ENCODE data around the gene PRXL2C. TPM values are rescaled to one million over a fixed set of nuclear protein-coding genes. Genes with fewer than 3 reads are reported as not detected.

Gene PRXL2C
- total RNA-seq, 2 experiments from 2014 or later: not detected

- no peaks in the 10 kb centered on the region for H3K4me1 ChIP-seq (ENCODE audit: insufficient read depth, low read length, poor library complexity, severe bottlenecking)
- H2AFZ ChIP-seq (ENCODE audit: low read length): no peak overlapping the region
- ChIA-PET CTCF (ENCODE audit: unreplicated experiment) (no interaction called here), POLR2A (interaction anchor here (0.7 kb wide), 2 partner anchors 71 to 1242 kb away, joined by 5 read pairs; no protein-coding TSS in a partner anchor)
- no peaks in the 10 kb centered on the region for H3K9me3 ChIP-seq (ENCODE audit: low read length)
- no peak overlapping the region for H3K27ac ChIP-seq (ENCODE audit: low read depth, low read length, poor library complexity, severe bottlenecking)
- no peak overlapping the region for H3K4me2 ChIP-seq (ENCODE audit: low read length)
- no peaks in the 10 kb centered on the region for H4K20me1 ChIP-seq (ENCODE audit: insufficient read depth, low read length)
- no peaks in the 10 kb centered on the region for H3K9me2 ChIP-seq (ENCODE audit: insufficient read depth, low read length)
- no peak overlapping the region for H3K4me3 ChIP-seq (ENCODE audit: low read depth, low read length, poor library complexity, severe bottlenecking)
- no peaks in the 10 kb centered on the region for H3K79me2 ChIP-seq (ENCODE audit: insufficient read depth, low read depth, low read length)
- no peak for TF ChIP-seq EZH2phosphoT487 (IDR thresholded peaks at IDR 0.05; ENCODE audit: borderline replicate concordance, low read depth, low read length)
- no TSS peak for BruUV-seq (replicated peaks)
- intact Hi-C loops (cut with micrococcal nuclease; ENCODE audit: unreplicated experiment): no loop called here
- H3K36me3 ChIP-seq (ENCODE audit: insufficient read depth, low read length): no peaks in the 10 kb centered on the region
- no peak for DNase-seq (ENCODE audit: low spot score)
Observed at GRCh38 chr9:96644137-96644536, 11.0 kb downstream of the PRXL2C start.

DNA sequence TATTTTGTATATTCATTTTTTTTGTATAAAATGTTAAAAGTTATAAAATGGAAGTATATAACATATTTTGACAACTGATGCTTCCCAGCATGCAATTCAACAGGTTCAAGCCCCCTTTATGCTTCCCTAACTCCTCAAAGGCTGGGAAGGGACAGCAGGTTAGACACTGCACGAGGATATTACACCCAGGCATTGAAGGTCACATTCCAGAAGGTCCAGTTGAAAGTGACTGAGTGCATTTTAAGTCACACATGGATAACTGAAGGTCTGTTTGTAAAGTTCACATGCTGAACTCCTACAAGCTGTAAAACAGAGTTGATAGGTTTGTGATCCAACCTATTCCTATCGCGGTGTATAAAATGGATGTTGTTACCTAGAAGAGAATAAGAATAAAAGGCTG is 13.6 kb downstream of the PRXL2C start:
- H3K9me3 ChIP-seq (ENCODE audit: low read length): no peaks in the 10 kb centered on the region
- no peaks in the 10 kb centered on the region for H3K36me3 ChIP-seq (ENCODE audit: insufficient read depth, low read length)
- POLR2A ChIA-PET: no interaction called here
- no peaks in the 10 kb centered on the region for H4K20me1 ChIP-seq (ENCODE audit: insufficient read depth, low read length)
- intact Hi-C loops (cut with micrococcal nuclease; ENCODE audit: unreplicated experiment): no loop called here
- DNase-seq (ENCODE audit: low spot score): no peak
- no peak overlapping the region for H2AFZ ChIP-seq (ENCODE audit: low read length)
- no TSS peak for BruUV-seq (replicated peaks)
- no peaks in the 10 kb centered on the region for H3K79me2 ChIP-seq (ENCODE audit: insufficient read depth, low read depth, low read length)
- H3K4me2 ChIP-seq (ENCODE audit: low read length): no peak overlapping the region
- H3K27ac ChIP-seq (ENCODE audit: low read depth, low read length, poor library complexity, severe bottlenecking): no peak overlapping the region
- CTCF ChIA-PET (ENCODE audit: unreplicated experiment): no interaction called here
- TF ChIP-seq, protein P1, sequence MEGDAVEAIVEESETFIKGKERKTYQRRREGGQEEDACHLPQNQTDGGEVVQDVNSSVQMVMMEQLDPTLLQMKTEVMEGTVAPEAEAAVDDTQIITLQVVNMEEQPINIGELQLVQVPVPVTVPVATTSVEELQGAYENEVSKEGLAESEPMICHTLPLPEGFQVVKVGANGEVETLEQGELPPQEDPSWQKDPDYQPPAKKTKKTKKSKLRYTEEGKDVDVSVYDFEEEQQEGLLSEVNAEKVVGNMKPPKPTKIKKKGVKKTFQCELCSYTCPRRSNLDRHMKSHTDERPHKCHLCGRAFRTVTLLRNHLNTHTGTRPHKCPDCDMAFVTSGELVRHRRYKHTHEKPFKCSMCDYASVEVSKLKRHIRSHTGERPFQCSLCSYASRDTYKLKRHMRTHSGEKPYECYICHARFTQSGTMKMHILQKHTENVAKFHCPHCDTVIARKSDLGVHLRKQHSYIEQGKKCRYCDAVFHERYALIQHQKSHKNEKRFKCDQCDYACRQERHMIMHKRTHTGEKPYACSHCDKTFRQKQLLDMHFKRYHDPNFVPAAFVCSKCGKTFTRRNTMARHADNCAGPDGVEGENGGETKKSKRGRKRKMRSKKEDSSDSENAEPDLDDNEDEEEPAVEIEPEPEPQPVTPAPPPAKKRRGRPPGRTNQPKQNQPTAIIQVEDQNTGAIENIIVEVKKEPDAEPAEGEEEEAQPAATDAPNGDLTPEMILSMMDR (conservative IDR thresholded peaks at IDR 0.05; ENCODE audit: low read length): no peak
- TF ChIP-seq EZH2phosphoT487 (IDR thresholded peaks at IDR 0.05; ENCODE audit: borderline replicate concordance, low read depth, low read length): no peak
- H3K4me1 ChIP-seq (ENCODE audit: insufficient read depth, low read length, poor library complexity, severe bottlenecking): no peaks in the 10 kb centered on the region
- H3K9me2 ChIP-seq (ENCODE audit: insufficient read depth, low read length): no peaks in the 10 kb centered on the region
- H3K4me3 ChIP-seq (ENCODE audit: low read depth, low read length, poor library complexity, severe bottlenecking): no peak overlapping the region

- BruUV-seq (replicated peaks): no TSS peak
- POLR2A ChIA-PET: interaction anchor here (0.7 kb wide), 1 partner anchor 124 kb away, joined by 3 read pairs; no protein-coding TSS in a partner anchor
- H3K36me3 ChIP-seq (ENCODE audit: insufficient read depth, low read length): no peaks in the 10 kb centered on the region
- no peaks in the 10 kb centered on the region for H3K79me2 ChIP-seq (ENCODE audit: insufficient read depth, low read depth, low read length)
- no peak overlapping the region for H2AFZ ChIP-seq (ENCODE audit: low read length)
- H3K9me2 ChIP-seq (ENCODE audit: insufficient read depth, low read length): no peaks in the 10 kb centered on the region
- H3K4me3 ChIP-seq (ENCODE audit: low read depth, low read length, poor library complexity, severe bottlenecking): no peak overlapping the region
- H3K27ac ChIP-seq (ENCODE audit: low read depth, low read length, poor library complexity, severe bottlenecking): no peak overlapping the region
- no peaks in the 10 kb centered on the region for H3K4me1 ChIP-seq (ENCODE audit: insufficient read depth, low read length, poor library complexity, severe bottlenecking)
- H4K20me1 ChIP-seq (ENCODE audit: insufficient read depth, low read length): no peaks in the 10 kb centered on the region
- no peaks in the 10 kb centered on the region for H3K9me3 ChIP-seq (ENCODE audit: low read length)
- DNase-seq (ENCODE audit: low spot score): no peak
- CTCF ChIA-PET (ENCODE audit: unreplicated experiment): no interaction called here
- intact Hi-C loops (cut with micrococcal nuclease; ENCODE audit: unreplicated experiment): no loop called here
- H3K4me2 ChIP-seq (ENCODE audit: low read length): no peak overlapping the region
- TF ChIP-seq, protein P1 (conservative IDR thresholded peaks at IDR 0.05; ENCODE audit: low read length): no peak
- TF ChIP-seq EZH2phosphoT487 (IDR thresholded peaks at IDR 0.05; ENCODE audit: borderline replicate concordance, low read depth, low read length): no peak
Observed at GRCh38 chr9:96638606-96639364, 16.3 kb downstream of the PRXL2C start.
